ENCODE data around the gene SH3BP4.

DNA sequence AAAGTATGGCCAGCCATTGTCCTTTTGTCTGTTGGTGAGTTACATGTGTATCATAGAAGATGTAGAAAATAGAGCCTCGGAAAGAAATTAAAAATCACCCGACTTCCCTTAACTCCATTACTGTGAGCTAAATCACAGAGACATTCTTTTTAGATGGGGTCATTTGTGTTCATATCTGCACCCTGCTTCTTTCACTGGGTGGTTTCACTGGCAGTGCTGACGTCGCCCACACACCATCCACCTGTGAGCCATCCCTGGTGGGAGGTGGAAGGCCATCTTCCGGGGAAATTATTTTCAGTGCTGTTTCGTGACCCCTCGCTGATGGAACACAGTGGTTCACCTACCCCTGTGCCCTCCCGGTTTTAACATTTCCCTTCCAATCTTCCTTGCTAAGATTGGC is 21.2 kb downstream of the SH3BP4 start:
- TF ChIP-seq, protein P1, sequence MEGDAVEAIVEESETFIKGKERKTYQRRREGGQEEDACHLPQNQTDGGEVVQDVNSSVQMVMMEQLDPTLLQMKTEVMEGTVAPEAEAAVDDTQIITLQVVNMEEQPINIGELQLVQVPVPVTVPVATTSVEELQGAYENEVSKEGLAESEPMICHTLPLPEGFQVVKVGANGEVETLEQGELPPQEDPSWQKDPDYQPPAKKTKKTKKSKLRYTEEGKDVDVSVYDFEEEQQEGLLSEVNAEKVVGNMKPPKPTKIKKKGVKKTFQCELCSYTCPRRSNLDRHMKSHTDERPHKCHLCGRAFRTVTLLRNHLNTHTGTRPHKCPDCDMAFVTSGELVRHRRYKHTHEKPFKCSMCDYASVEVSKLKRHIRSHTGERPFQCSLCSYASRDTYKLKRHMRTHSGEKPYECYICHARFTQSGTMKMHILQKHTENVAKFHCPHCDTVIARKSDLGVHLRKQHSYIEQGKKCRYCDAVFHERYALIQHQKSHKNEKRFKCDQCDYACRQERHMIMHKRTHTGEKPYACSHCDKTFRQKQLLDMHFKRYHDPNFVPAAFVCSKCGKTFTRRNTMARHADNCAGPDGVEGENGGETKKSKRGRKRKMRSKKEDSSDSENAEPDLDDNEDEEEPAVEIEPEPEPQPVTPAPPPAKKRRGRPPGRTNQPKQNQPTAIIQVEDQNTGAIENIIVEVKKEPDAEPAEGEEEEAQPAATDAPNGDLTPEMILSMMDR (conservative IDR thresholded peaks at IDR 0.05; ENCODE audit: low read length), result no peak
- TF ChIP-seq EZH2phosphoT487 (IDR thresholded peaks at IDR 0.05; ENCODE audit: borderline replicate concordance, low read depth, low read length), result no peak
